K562 (cell line): ENCODE data around the gene HOXB4. TPM values are rescaled to one million over a fixed set of nuclear protein-coding genes. Genes with fewer than 3 reads are reported as not detected.
A peak's percentile ranks its signal among the peaks of the same experiment; 100 is the strongest.

Experiments used
- ATAC-seq: fragments of 200-7000 bp; cut with Tn5 transposase; 3 replicates; pipeline ENCODE4 v1.9.1; 2020; ENCODE audit warnings: moderate library complexity
- BruUV-seq: library from RNA; stranded (reverse); fragments of 400-500 nt; replicated peaks from 2 replicates; lab custom pipeline; 2021; lab: Mats Ljungman, UMichigan
- CTCF ChIA-PET: fragments of 300-600 bp; formaldehyde crosslinking; extraction: SDS; loops from one replicate; lab custom pipeline; 2021; ENCODE audit warnings: low intra/inter-chr PET ratio; lab: Yijun Ruan, JAX
- POLR2A ChIA-PET: fragments of 300-600, 350-650 bp; sonication (Branson Sonifier 250); formaldehyde crosslinking; extraction: SDS; loops from one replicate; lab custom pipeline; 2021; ENCODE audit warnings: antibody characterized with exemption, inconsistent platforms; lab: Yijun Ruan, JAX
- DNase-seq, 4 experiments: peaks; one replicate each; pipeline versions ENCODE4 v3.0.0 to v3.0.0-alpha.2; 2011 to 2018; ENCODE audit warnings: low spot score in 3 of 4, mixed read lengths in 3 of 4; ENCODE audit errors: extremely low read depth in 1 of 4
- FAIRE-seq: peaks from 2 replicates; lab custom pipeline; 2011; peaks lifted over from hg19 to GRCh38; lab: Jason Lieb, UNC
- H2AFZ ChIP-seq: 2 replicates; pipeline ENCODE4 v1.6.0; 2011; ENCODE audit warnings: low read depth, low read length, control low read depth, inconsistent platforms
- H3K27ac ChIP-seq: fragments of 200-600 bp; 3 replicates; pipeline ENCODE4 v1.8.0; 2011; ENCODE audit warnings: low read depth, mild to moderate bottlenecking, control low read depth, inconsistent platforms, low read length, moderate library complexity, mixed read lengths; ENCODE audit errors: extremely low read depth
- H3K27me3 ChIP-seq, 2 experiments: fragments of 300-600 bp in 1 of 2; 2 replicates in 1 of 2; 3 replicates in 1 of 2; pipeline versions ENCODE4 v1.6.0 to v1.8.0; 2011; ENCODE audit warnings: inconsistent platforms in 2 of 2, low read length in 2 of 2, mild to moderate bottlenecking in 1 of 2, mixed read lengths in 1 of 2, moderate library complexity in 1 of 2; ENCODE audit not compliant: control insufficient read depth in 2 of 2, insufficient read depth in 2 of 2
- H3K36me3 ChIP-seq: fragments of 300-600 bp; 3 replicates; pipeline ENCODE4 v1.8.0; 2011; ENCODE audit warnings: mild to moderate bottlenecking, low read length, inconsistent platforms; ENCODE audit not compliant: control insufficient read depth, insufficient read depth
- H3K4me1 ChIP-seq, 2 experiments: fragments of 200-600 bp in 1 of 2; replicated peaks in 1 of 2; 2 replicates in 1 of 2; 3 replicates in 1 of 2; pipeline versions ENCODE4 v1.5.1 to v1.8.0; 2011; ENCODE audit warnings: inconsistent platforms in 2 of 2, low read length in 2 of 2, mild to moderate bottlenecking in 1 of 2, mixed read lengths in 1 of 2, moderate library complexity in 1 of 2; ENCODE audit not compliant: control insufficient read depth in 2 of 2, insufficient read depth in 2 of 2
- H3K4me2 ChIP-seq: 2 replicates; pipeline ENCODE4 v1.6.1; 2011; ENCODE audit warnings: low read length, control low read depth, inconsistent platforms, mixed read lengths; ENCODE audit not compliant: insufficient read depth
- H3K4me3 ChIP-seq: fragments of 200-600 bp; sonication (generic), shearing (Covaris generic); 2 replicates; pipeline ENCODE4 v1.5.1; 2016; ENCODE audit warnings: control low read depth, inconsistent platforms
- H3K79me2 ChIP-seq: fragments of 200-600 bp; 3 replicates; pipeline ENCODE4 v1.8.0; 2011; ENCODE audit warnings: low read length, inconsistent platforms; ENCODE audit not compliant: control insufficient read depth, insufficient read depth
- H3K9ac ChIP-seq, 2 experiments: 2 replicates each; pipeline versions ENCODE4 v1.6.0 to v1.6.1; 2011; ENCODE audit warnings: low read depth in 2 of 2, low read length in 2 of 2, control low read depth in 1 of 2, inconsistent platforms in 1 of 2, mild to moderate bottlenecking in 1 of 2, mixed read lengths in 1 of 2; ENCODE audit not compliant: insufficient read depth in 1 of 2
- H3K9me1 ChIP-seq: one replicate; pipeline ENCODE4 v1.6.0; 2011; ENCODE audit warnings: inconsistent platforms, mild to moderate bottlenecking, low read length, moderate library complexity; ENCODE audit not compliant: control insufficient read depth, insufficient read depth
- H3K9me3 ChIP-seq: replicated peaks from 2 replicates; pipeline ENCODE4 v1.5.1; 2011; ENCODE audit warnings: low read depth, low read length, inconsistent platforms; ENCODE audit not compliant: control insufficient read depth, insufficient read depth
- H4K20me1 ChIP-seq: replicated peaks from 2 replicates; pipeline ENCODE4 v1.6.1; 2011; ENCODE audit warnings: low read length, inconsistent platforms, mixed read lengths; ENCODE audit not compliant: control insufficient read depth, insufficient read depth
- ATF1 ChIP-seq, 2 experiments: fragments of 450-650 bp in 1 of 2; IDR thresholded peaks; 2 replicates each; pipeline ENCODE4 v1.6.1; 2016; ENCODE audit warnings: missing compliant biosample characterization in 1 of 2, missing genetic modification characterization in 1 of 2
- CXXC5 ChIP-seq: fragments of 250-450 bp; sonication (Bioruptor Pico); IDR thresholded peaks from 2 replicates; pipeline ENCODE4 v1.8.0; 2022; ENCODE audit warnings: inconsistent platforms, mild to moderate bottlenecking, moderate library complexity
- DACH1 ChIP-seq: fragments of 450-650 bp; IDR thresholded peaks from 2 replicates; pipeline ENCODE4 v1.6.1; 2018; ENCODE audit not compliant: partially characterized antibody
- FOXJ2 ChIP-seq: fragments of 200-800 bp; sonication (Bioruptor generic); IDR thresholded peaks from 2 replicates; pipeline ENCODE4 v1.6.1; 2016; ENCODE audit warnings: missing genetic modification characterization, missing compliant biosample characterization
- KLF13 ChIP-seq: fragments of 450-650 bp; IDR thresholded peaks from 2 replicates; pipeline ENCODE4 v1.6.1; 2016; ENCODE audit warnings: missing genetic modification characterization, low read depth, mild to moderate bottlenecking, missing compliant biosample characterization, moderate library complexity, borderline replicate concordance
- NFIX ChIP-seq: fragments of 250-450 bp; sonication (Bioruptor Pico); IDR thresholded peaks from 2 replicates; pipeline ENCODE4 v1.4.0; 2020; ENCODE audit warnings: low read depth, mild to moderate bottlenecking, moderate library complexity
- POLR2B ChIP-seq: fragments of 450-650 bp; IDR thresholded peaks from 2 replicates; pipeline ENCODE4 v1.6.1; 2018; ENCODE audit warnings: low read depth; ENCODE audit not compliant: partially characterized antibody
- RBM14 ChIP-seq: fragments of 200-400 bp; formaldehyde crosslinking; IDR thresholded peaks from 2 replicates; pipeline ENCODE4 v1.6.1; 2018; ENCODE audit warnings: low read depth, mild to moderate bottlenecking, low read length, moderate library complexity, borderline replicate concordance; ENCODE audit not compliant: insufficient read depth
- TAF1 ChIP-seq: IDR thresholded peaks from 2 replicates; pipeline ENCODE4 v1.6.1; 2011; ENCODE audit warnings: mild to moderate bottlenecking, low read length, moderate library complexity; ENCODE audit not compliant: insufficient read depth, control insufficient read depth, severe bottlenecking; ENCODE audit errors: extremely low read depth
- ZNF212 ChIP-seq: fragments of 450-650 bp; formaldehyde crosslinking; IDR thresholded peaks from 2 replicates; pipeline ENCODE4 v1.4.0; 2020; ENCODE audit warnings: mild to moderate bottlenecking
- ZNF324 ChIP-seq: fragments of 250-450 bp; sonication (Bioruptor Pico); IDR thresholded peaks from 2 replicates; pipeline ENCODE4 v1.4.0; 2020; ENCODE audit warnings: mild to moderate bottlenecking
- ZNF444 ChIP-seq: fragments of 250-450 bp; sonication (Bioruptor Pico); IDR thresholded peaks from 2 replicates; pipeline ENCODE4 v1.4.0; 2020; ENCODE audit warnings: mild to moderate bottlenecking, moderate library complexity
- WGBS: fragments of 100-300 bp; shearing (Covaris generic); methylation state at CpG from one replicate; pipeline ENCODE4 v1.1.6; 2016; ENCODE audit warnings: low coverage, mixed read lengths; ENCODE audit not compliant: insufficient coverage; ENCODE audit errors: missing lambda C conversion rate; 5-methylcytosine and 5-hydroxymethylcytosine counted together
- in situ Hi-C: fragments of 300-500 bp; cut with MboI; formaldehyde crosslinking; loops from 4 replicates; pipeline ENCODE4 v1.15.0; 2018; ENCODE audit warnings: inconsistent platforms, mixed read lengths
- intact Hi-C: fragments of 100-400 bp; cut with micrococcal nuclease; formaldehyde crosslinking; loops from 2 replicates; pipeline ENCODE4 v1.14.2; 2022
- polyA plus RNA-seq, 8 experiments: library from polyadenylated mRNA; depleted of rRNA in 4 of 8; stranded (reverse) in 5 of 8; unstranded in 3 of 8; fragments of >200 nt; fragmentation: Nextera tagmentation in 2 of 8; fragmentation: Illumina TruSeq in 1 of 8; extraction: Ambion mirVana in 2 of 8; extraction: Trizol in 1 of 8; gene quantifications; 2 replicates each; pipeline versions ENCODE4 v1.2.1 to v1.2.3, GENCODE V29; 2011 to 2014; ENCODE audit warnings: inconsistent platforms in 1 of 8, missing spikeins in 1 of 8
- total RNA-seq, 7 experiments: library from RNA; depleted of rRNA in 6 of 7; stranded (reverse); fragments of >200 nt in 6 of 7; fragmentation: Illumina TruSeq in 2 of 7; extraction: Trizol in 2 of 7; gene quantifications; 2 replicates each; pipeline versions ENCODE4 v1.2.1 to v1.2.3, GENCODE V29; 2011 to 2021; ENCODE audit warnings: low replicate concordance in 1 of 7
- TF ChIP-seq, protein P1 (sequence below), 2 experiments: IDR thresholded peaks; 2 replicates each; pipeline ENCODE4 v1.6.1; 2011; ENCODE audit warnings: borderline replicate concordance in 1 of 2, control low read depth in 1 of 2, low read depth in 1 of 2, low read length in 1 of 2, mild to moderate bottlenecking in 1 of 2, mixed read lengths in 1 of 2, moderate library complexity in 1 of 2; ENCODE audit not compliant: insufficient read depth in 1 of 2, insufficient read length in 1 of 2, poor library complexity in 1 of 2, severe bottlenecking in 1 of 2; ENCODE audit errors: extremely low read depth in 1 of 2
- TF ChIP-seq, protein P2 (sequence below): fragments of 450-650 bp; IDR thresholded peaks from 2 replicates; pipeline ENCODE4 v1.6.1; 2017; ENCODE audit warnings: antibody characterized with exemption, mild to moderate bottlenecking

HOXB4 gene
- total and polyA plus RNA-seq, 9 of the 15 experiments (the other 6 are each of a cell fraction or from before 2014, with no cell fraction given), result 1.6 to 34.9 (median 14.9) TPM

DNA sequence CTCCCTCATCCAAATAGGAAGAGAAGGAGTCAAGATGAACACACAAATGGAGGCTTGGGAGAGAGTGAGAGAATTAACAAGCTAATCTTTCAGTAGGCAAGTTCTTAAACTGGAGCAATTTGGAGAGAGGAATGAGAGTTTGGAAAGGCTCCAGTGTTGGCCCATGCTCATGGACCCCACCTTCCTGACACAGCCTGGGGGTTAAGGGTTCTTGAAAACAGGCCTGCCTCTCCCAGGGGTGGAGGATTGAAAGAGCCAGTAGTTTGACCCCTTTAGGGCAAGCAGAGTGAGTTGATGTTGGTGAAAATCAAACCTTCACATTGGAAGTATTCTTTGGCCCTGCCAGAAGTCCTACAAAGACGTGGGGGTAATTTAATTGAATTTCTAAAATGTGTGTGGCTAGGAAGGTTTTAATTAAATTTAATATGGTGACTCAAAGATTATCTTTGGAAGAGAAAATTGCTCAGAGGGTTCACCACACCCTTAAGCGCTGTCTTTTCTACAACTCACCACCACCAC, 6.1 kb upstream of the HOXB4 start:
- peak overlapping the region; percentile 90 for H3K4me2 ChIP-seq
- H3K9me3 ChIP-seq, result no peaks in the 10 kb centered on the region
- peaks cover 36 to 43% of the 10 kb centered on the region in 2 experiments for H3K4me1 ChIP-seq
- peak overlapping the region; percentile 50; the same call in 1 of the 2 replicates for H3K4me3 ChIP-seq
- no peaks in the 10 kb centered on the region for H3K36me3 ChIP-seq
- DNase-seq (peak in 1 of 4 experiments; percentile 31), ATAC-seq (no peak), FAIRE-seq (no peak)
- CTCF ChIA-PET, result interaction anchor here (0.6 kb wide), 1 partner anchor 224 kb away, joined by 3 read pairs; no protein-coding TSS in a partner anchor
- intact Hi-C loops (no loop called here), in situ Hi-C loops (no loop called here)
- H3K79me2 ChIP-seq, result peaks cover 54% of the 10 kb centered on the region
- no peaks in the 10 kb centered on the region for H3K9me1 ChIP-seq
- POLR2A ChIA-PET, result interaction anchor here (2.4 kb wide), 1 partner anchor 9 kb away, joined by 12 read pairs; the partner anchor contains the start of gene HOXB5
- peak overlapping the region; percentile 35 to 87; a peak in 3 of 4 replicates for H3K9ac ChIP-seq
- WGBS, result 13% methylated on average over 2 of the region's 2 CpGs
- H3K27ac ChIP-seq, result peak overlapping the region; percentile 44
- H4K20me1 ChIP-seq, result no peaks in the 10 kb centered on the region
- no peaks in the 10 kb centered on the region for H3K27me3 ChIP-seq
- peak overlapping the region; percentile 35 for H2AFZ ChIP-seq
- BruUV-seq, result TSS peak; percentile 31
- TF ChIP-seq ZNF444 (CRISPR knock-in tag) (no peak), ATF1 (CRISPR knock-in tag; IDR thresholded peaks at IDR 0.05) (no peak), ATF1 (tag; IDR thresholded peaks at IDR 0.05) (no peak), RBM14 (no peak), POLR2B (no peak), KLF13 (tag) (no peak), ZNF324 (CRISPR knock-in tag) (no peak), TAF1 (no peak), CXXC5 (CRISPR knock-in tag) (0 out of 2 replicates have a peak, but pooled peaks have one; percentile 2), DACH1 (no peak), NFIX (CRISPR knock-in tag) (no peak), ZNF212 (0 out of 2 replicates have a peak, but pooled peaks have one; percentile 32), FOXJ2 (tag) (no peak)
- TF ChIP-seq, protein P1, sequence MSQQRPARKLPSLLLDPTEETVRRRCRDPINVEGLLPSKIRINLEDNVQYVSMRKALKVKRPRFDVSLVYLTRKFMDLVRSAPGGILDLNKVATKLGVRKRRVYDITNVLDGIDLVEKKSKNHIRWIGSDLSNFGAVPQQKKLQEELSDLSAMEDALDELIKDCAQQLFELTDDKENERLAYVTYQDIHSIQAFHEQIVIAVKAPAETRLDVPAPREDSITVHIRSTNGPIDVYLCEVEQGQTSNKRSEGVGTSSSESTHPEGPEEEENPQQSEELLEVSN (IDR thresholded peaks at IDR 0.05; ENCODE audit: borderline replicate concordance in 1 of 2, extremely low read depth in 1 of 2, insufficient read depth in 1 of 2, insufficient read length in 1 of 2, low read depth in 1 of 2, low read length in 1 of 2, poor library complexity in 1 of 2, severe bottlenecking in 1 of 2), result no peak
- TF ChIP-seq, protein P2, sequence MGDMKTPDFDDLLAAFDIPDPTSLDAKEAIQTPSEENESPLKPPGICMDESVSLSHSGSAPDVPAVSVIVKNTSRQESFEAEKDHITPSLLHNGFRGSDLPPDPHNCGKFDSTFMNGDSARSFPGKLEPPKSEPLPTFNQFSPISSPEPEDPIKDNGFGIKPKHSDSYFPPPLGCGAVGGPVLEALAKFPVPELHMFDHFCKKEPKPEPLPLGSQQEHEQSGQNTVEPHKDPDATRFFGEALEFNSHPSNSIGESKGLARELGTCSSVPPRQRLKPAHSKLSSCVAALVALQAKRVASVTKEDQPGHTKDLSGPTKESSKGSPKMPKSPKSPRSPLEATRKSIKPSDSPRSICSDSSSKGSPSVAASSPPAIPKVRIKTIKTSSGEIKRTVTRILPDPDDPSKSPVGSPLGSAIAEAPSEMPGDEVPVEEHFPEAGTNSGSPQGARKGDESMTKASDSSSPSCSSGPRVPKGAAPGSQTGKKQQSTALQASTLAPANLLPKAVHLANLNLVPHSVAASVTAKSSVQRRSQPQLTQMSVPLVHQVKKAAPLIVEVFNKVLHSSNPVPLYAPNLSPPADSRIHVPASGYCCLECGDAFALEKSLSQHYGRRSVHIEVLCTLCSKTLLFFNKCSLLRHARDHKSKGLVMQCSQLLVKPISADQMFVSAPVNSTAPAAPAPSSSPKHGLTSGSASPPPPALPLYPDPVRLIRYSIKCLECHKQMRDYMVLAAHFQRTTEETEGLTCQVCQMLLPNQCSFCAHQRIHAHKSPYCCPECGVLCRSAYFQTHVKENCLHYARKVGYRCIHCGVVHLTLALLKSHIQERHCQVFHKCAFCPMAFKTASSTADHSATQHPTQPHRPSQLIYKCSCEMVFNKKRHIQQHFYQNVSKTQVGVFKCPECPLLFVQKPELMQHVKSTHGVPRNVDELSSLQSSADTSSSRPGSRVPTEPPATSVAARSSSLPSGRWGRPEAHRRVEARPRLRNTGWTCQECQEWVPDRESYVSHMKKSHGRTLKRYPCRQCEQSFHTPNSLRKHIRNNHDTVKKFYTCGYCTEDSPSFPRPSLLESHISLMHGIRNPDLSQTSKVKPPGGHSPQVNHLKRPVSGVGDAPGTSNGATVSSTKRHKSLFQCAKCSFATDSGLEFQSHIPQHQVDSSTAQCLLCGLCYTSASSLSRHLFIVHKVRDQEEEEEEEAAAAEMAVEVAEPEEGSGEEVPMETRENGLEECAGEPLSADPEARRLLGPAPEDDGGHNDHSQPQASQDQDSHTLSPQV, result 0 out of 2 replicates have a peak, but pooled peaks have one; percentile 24
